ENCODE data around the gene RANBP10. TPM values are rescaled to one million over a fixed set of nuclear protein-coding genes. Genes with fewer than 3 reads are reported as not detected.

Gene RANBP10
- total and polyA plus RNA-seq, 2 of the 13 experiments (the other 11 are each of a cell fraction or from before 2014, with no cell fraction given): 9.2 to 22.7 TPM

DNA sequence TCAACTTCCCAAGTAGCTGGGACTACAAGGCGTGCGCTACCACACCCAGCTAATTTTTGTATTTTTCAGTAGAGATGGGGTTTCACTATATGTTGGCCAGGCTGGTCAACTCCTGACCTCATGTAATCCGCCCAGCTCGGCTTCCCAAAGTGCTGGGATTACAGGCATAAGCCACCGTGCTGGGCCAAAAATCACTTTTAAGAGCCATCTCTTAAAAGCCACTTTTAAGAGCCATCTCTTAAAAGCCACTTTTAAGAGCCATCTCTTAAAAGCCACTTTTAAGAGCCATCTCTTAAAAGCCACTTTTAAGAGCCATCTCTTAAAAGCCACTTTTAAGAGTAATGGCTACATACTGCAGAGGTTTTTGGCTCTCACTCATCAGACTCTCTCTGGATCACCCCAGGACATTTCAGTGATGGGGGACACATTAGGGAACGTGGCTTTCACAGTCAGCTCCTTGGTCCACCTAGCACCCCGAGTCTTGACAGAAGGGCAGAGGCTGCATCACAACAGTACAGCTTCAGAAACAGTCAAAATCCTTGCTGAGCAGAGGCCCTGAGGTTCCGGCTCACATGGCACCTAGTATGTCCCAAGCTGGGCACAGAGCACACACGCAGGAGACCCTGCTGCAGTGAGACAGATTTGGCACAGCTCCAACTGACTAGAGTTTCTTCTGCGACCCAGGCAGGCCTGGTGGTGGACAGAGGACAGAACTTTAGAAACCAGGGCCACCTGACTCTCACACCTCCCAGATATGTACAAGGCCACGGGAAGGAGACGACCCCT, 23.6 kb downstream of the RANBP10 start:
- H3K9ac ChIP-seq (ENCODE audit: insufficient read depth, low read depth, low read length): no peak overlapping the region
- TF ChIP-seq, protein P1, sequence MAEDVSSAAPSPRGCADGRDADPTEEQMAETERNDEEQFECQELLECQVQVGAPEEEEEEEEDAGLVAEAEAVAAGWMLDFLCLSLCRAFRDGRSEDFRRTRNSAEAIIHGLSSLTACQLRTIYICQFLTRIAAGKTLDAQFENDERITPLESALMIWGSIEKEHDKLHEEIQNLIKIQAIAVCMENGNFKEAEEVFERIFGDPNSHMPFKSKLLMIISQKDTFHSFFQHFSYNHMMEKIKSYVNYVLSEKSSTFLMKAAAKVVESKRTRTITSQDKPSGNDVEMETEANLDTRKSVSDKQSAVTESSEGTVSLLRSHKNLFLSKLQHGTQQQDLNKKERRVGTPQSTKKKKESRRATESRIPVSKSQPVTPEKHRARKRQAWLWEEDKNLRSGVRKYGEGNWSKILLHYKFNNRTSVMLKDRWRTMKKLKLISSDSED (CRISPR knock-in tag; IDR thresholded peaks at IDR 0.05): no peak
- TF ChIP-seq, protein P2, sequence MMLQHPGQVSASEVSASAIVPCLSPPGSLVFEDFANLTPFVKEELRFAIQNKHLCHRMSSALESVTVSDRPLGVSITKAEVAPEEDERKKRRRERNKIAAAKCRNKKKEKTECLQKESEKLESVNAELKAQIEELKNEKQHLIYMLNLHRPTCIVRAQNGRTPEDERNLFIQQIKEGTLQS (CRISPR knock-in tag; IDR thresholded peaks at IDR 0.05): no peak
- no peak for TF ChIP-seq SRSF9 (IDR thresholded peaks at IDR 0.05; ENCODE audit: borderline replicate concordance, insufficient read depth, low read depth, low read length, poor library complexity, severe bottlenecking)
- TF ChIP-seq ZNF773 (CRISPR knock-in tag; IDR thresholded peaks at IDR 0.05; ENCODE audit: borderline replicate concordance): no peak
- no peak for TF ChIP-seq MIER2 (CRISPR knock-in tag; IDR thresholded peaks at IDR 0.05)
- TF ChIP-seq PRDM10 (CRISPR knock-in tag; IDR thresholded peaks at IDR 0.05; ENCODE audit: low read depth): no peak
- no peak for TF ChIP-seq ZMAT3 (CRISPR knock-in tag; conservative IDR thresholded peaks at IDR 0.05)
- no peak for TF ChIP-seq ZBTB3 (CRISPR knock-in tag; IDR thresholded peaks at IDR 0.05; ENCODE audit: borderline replicate concordance, low read depth)
- no peak for TF ChIP-seq MTA3 (CRISPR knock-in tag; IDR thresholded peaks at IDR 0.05)
- no peak for TF ChIP-seq NFE2L2 (IDR thresholded peaks at IDR 0.05; ENCODE audit: low read length)
- TF ChIP-seq, protein P3, sequence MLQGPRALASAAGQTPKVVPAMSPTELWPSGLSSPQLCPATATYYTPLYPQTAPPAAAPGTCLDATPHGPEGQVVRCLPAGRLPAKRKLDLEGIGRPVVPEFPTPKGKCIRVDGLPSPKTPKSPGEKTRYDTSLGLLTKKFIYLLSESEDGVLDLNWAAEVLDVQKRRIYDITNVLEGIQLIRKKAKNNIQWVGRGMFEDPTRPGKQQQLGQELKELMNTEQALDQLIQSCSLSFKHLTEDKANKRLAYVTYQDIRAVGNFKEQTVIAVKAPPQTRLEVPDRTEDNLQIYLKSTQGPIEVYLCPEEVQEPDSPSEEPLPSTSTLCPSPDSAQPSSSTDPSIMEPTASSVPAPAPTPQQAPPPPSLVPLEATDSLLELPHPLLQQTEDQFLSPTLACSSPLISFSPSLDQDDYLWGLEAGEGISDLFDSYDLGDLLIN (CRISPR knock-in tag; IDR thresholded peaks at IDR 0.05; ENCODE audit: borderline replicate concordance): no peak
- TF ChIP-seq NR2C2 (CRISPR knock-in tag; IDR thresholded peaks at IDR 0.05; ENCODE audit: borderline replicate concordance): no peak
- no peak for TF ChIP-seq HES4 (CRISPR knock-in tag; IDR thresholded peaks at IDR 0.05; ENCODE audit: borderline replicate concordance)
- TF ChIP-seq ZNF24 (IDR thresholded peaks at IDR 0.05): no peak
- in situ Hi-C loops (cut with HindIII; ENCODE audit: extremely low pct_ligation_motif_present, low pct_unique_long_range_greater_than_20kb) (no loop called here), intact Hi-C loops (cut with micrococcal nuclease; ENCODE audit: unreplicated experiment) (no loop called here)
- POLR2A ChIA-PET: no interaction called here
- H3K4me3 ChIP-seq (replicated peaks in 1 of 3; ENCODE audit: insufficient read depth in 1 of 3, low read depth in 2 of 3, low read length in 3 of 3): no peak overlapping the region
- H3K79me2 ChIP-seq (ENCODE audit: insufficient read depth, low read length): peaks cover 22% of the 10 kb centered on the region
- BruUV-seq (replicated peaks): no TSS peak
- H3K27me3 ChIP-seq (ENCODE audit: control insufficient read depth in 1 of 2, insufficient read depth in 2 of 2, low read length in 2 of 2): no peaks in the 10 kb centered on the region
- peaks cover 5 to 20% of the 10 kb centered on the region in 2 experiments; a peak in 4 of 5 replicates for H3K36me3 ChIP-seq (replicated peaks in 1 of 2; ENCODE audit: control insufficient read depth in 1 of 2, insufficient read depth in 2 of 2, low read length in 2 of 2)
- ATAC-seq (no peak), FAIRE-seq (no peak), DNase-seq (ENCODE audit: low spot score) (no peak)
- CTCF ChIA-PET (ENCODE audit: low intra/inter-chr PET ratio, low total read pairs): no interaction called here
- no peaks in the 10 kb centered on the region for H3K9me3 ChIP-seq (ENCODE audit: low read length)
- no peak overlapping the region for H3K4me2 ChIP-seq (ENCODE audit: low read depth, low read length)
- peaks cover 21% of the 10 kb centered on the region for H3K4me1 ChIP-seq (ENCODE audit: insufficient read depth, low read length)
- no peak overlapping the region for H3K27ac ChIP-seq (ENCODE audit: extremely low read length, insufficient read depth, low read length)
- H4K20me1 ChIP-seq (ENCODE audit: insufficient read depth, low read length): peaks cover 3% of the 10 kb centered on the region; the same call in 1 of the 2 replicates
- no peak overlapping the region for H2AFZ ChIP-seq (ENCODE audit: low read length)
- 98% methylated on average over 9 of the region's 12 CpGs for WGBS (ENCODE audit: low lambda C conversion rate)

All from HepG2 (cell line).